Caki2 (cell line): ENCODE data around the gene WDCP. TPM values are rescaled to one million over a fixed set of nuclear protein-coding genes. Genes with fewer than 3 reads are reported as not detected.
A peak's percentile ranks its signal among the peaks of the same experiment; 100 is the strongest.
"Not testable (repeated sequence)": the region's sequence is repeated elsewhere in the genome, so short reads cannot be mapped to it uniquely, and the experiment has no call there.

Source experiments
- DNase-seq: peaks from one replicate; pipeline ENCODE4 v3.0.0-alpha.2; 2015; ENCODE audit warnings: low read depth
- in situ Hi-C: cut with HindIII; loops from 2 replicates; pipeline ENCODE4 v1.10.0; 2016; ENCODE audit warnings: low sequenced_read_pairs, low pct_unique_long_range_greater_than_20kb, mixed read lengths
- total RNA-seq: library from RNA; depleted of rRNA; stranded (reverse); fragments of >200 nt; shearing (Covaris generic); gene quantifications from 2 replicates; pipeline ENCODE4 v1.2.3, GENCODE V29; 2014; ENCODE audit warnings: low replicate concordance; rRNA removed

Gene WDCP, protein sequence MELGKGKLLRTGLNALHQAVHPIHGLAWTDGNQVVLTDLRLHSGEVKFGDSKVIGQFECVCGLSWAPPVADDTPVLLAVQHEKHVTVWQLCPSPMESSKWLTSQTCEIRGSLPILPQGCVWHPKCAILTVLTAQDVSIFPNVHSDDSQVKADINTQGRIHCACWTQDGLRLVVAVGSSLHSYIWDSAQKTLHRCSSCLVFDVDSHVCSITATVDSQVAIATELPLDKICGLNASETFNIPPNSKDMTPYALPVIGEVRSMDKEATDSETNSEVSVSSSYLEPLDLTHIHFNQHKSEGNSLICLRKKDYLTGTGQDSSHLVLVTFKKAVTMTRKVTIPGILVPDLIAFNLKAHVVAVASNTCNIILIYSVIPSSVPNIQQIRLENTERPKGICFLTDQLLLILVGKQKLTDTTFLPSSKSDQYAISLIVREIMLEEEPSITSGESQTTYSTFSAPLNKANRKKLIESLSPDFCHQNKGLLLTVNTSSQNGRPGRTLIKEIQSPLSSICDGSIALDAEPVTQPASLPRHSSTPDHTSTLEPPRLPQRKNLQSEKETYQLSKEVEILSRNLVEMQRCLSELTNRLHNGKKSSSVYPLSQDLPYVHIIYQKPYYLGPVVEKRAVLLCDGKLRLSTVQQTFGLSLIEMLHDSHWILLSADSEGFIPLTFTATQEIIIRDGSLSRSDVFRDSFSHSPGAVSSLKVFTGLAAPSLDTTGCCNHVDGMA
- total RNA-seq = 10.0 and 10.6 TPM in 2 replicates

DNA sequence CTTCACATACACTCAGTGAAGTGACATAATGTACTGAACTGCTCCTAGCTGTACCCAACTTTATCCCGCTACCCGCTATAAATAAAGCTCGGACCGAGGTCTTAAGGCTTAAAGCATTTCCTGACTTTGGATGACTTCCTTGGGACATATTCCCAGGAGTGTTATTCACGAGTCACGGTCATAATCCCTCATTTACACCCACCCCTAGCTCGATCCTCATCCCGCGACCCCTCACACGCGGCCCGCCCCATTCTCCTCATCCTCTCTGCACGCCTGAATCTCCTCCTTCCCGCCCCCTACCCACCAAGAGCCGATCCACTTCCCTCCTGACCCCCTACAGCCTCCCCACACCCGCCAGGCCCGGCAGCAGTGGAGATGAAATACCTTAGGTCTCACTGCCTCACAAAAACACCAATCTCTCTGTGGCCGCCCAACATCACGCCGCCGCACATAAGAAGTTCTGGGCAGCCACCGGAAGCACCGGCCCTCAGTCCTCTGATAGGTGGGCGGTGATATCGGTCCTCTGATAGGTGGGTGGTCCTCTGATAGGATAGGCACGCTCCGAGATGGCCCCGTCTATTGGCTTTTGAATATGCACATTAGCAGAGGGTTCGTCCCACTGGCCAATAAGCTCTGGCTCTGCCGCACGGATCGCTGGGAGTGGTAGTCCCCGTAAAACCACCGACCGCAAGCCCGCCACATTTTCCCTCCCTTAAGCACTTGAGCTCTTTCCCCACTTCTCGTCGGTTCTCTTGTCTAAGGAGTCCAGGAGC is at the start of gene WDCP:
Gene WDCP, minus strand, starts transcription at position 462 of the 773 bp plus-strand sequence. CDS start 7,897 bp downstream, outside the sequence.
- peak; percentile 97 for DNase-seq
- in situ Hi-C loops = no loop called here

DNA sequence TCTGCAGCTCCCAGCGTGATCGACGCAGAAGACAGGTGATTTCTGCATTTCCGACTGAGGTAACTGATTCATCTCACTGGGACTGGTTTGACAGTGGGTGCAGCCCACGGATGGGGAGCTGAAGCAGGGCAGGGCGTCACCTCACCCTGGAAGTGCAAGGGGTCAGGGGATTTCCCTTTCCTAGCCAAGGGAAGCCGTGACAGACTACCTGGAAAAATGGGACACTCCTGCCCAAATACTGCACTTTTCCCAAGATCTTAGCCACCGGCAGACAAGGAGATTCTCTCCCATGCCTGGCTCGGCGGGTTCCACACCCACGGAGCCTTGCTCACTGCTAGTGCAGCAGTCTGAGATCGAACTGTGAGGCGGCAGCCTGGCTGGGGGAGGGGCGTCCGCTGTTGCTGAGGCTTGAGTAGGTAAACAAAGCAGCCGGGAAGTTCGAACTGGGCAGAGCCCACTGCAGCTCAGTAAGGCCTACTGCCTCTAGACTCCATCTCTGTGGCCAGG is 48.0 kb upstream of the WDCP start:
- in situ Hi-C loops, DNase-seq: not testable (repeated sequence)

DNA sequence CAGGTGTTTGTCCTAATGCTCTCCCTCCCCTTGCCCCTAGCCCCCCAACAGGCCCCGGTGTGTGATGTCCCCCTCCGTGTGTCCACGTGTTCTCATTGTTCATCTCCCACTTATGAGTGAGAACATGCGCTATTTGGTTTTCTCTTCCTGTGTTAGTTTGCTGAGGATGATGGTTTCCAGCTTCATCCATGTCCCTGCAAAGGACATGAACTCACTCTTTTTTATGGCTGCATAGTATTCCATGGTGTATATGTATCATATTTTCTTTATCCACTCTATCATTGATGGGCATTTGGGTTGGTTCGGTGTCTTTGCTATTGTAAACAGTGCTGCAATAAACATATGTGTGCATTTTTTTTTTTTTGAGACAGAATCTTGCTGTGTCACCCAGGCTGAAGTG is 46.1 kb upstream of the WDCP start:
- in situ Hi-C loops, DNase-seq: not testable (repeated sequence)

DNA sequence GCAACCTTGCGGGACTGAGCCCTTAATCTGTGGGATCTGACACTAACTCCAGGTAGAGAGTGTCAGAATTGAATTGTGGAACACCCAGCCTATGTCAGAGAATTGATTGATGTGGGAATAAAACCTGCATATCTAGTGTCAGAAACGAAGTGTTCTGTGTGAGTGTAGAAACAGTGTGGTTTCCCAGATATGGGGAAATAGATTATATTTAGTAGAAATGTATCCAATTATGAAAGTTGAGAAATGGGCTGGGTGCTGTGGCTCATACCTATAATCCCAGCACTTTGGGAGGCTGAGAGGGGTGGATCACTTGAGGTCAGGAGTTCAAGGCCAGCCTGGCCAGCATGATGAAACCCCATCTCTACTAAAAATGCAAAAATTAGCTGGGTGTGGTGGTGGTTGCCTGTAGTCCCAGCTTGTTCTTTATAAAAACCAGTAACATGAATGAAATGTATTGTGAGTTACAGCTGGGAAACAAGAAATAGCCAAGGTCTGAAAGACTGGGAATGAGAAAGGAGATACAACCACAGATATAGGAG is 41.7 kb upstream of the WDCP start:
- DNase-seq = no peak
- in situ Hi-C loops = no loop called here

DNA sequence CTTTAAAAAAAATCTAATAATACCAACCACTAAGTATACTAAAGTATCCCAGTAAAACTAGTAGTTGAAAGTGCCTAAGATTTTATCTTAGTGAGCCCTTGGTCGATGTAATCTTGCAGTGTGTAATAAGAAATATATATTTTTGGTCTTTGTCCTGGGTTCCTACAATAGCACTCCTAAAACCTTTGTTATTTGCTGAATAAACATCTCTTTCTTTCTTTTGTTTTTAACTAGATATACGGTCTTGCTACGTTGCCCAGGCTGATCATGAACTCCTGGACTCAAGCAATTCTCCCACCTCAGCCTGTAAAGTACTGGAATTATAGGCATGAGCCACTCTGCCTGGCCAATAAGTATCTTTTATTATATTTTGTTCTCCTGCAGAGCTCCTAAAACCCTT is 39.8 kb upstream of the WDCP start:
- in situ Hi-C loops = no loop called here
- no peak for DNase-seq

DNA sequence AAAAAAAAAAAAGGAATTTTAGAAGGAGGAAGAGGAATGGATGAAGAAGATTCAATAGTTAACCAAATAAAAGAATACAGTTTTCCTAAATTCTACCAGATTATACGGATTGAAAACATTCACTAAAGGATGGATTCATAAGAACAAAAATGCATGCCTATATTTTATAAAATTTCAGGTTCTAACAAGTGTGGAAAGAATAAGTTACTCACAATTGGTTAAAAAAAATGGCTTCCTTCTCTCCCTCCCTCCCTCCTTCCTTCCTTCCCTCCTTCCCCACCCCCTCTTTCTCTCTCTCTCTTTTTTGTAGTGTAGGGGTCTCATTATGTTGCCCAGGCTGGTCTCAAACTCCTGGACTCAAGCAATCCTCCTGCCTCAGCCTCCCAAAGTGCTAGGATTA is 39.0 kb upstream of the WDCP start:
- in situ Hi-C loops = no loop called here
- no peak for DNase-seq

DNA sequence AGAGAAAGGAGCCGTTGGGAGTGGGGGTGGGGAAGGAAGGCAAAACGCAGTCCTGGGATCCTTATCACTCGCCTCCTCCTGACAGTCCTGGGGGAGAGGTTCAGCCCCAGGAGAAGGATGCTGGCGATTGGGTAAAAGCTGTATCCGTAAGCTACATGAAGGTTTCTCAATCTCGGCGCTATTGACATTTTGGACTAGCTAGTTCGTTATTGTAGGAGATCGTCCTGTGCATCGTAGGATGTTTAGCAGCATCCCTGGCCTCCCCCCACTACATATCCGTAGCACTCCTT is 38.0 kb upstream of the WDCP start:
- no peak for DNase-seq
- in situ Hi-C loops = no loop called here

DNA sequence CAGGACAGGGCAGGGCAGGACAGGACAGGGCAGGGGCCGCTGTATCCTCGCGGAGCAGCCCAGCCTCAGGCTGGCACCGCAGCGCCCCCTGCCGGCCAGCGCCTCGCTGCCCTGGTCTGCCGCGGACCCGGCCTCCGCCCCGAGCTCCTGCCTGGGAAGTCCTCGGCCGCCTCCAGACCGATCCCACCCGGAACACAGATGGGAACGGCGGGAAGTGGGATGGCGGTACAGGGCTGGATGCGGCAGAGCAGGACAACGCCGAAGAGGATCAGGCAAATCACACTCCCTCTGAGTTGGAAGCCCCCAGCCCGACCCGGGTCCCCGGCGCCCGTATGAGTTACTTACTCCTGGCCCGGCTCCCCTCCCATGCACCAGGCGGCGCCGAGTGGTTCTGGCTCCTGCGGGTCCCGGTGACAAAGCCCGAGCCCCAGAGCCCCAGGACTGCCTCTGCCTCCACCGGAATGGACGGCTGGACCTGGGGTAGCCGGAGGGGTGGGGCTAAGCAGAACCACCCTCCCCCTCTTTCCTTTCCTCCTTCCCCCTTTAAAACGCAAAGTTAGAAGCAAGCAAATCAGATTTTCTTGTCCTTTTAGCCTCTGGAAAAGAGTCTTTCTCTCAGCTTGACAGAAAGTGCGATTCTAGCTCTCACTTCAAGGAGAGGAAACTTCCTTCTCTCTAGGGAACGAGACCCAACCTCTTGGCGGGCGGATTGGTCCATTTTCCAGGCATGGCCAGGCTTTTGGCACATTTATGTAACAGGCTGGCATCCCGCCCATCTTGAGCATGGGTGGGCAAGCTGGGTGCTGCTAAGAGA is 37.4 kb upstream of the WDCP start, which contains the start of gene TP53I3:
Gene TP53I3, minus strand, starts transcription at position 449 of the 814 bp plus-strand sequence. CDS start 508 bp downstream, outside the sequence.
- peak; percentile 96 for DNase-seq
- in situ Hi-C loops = no loop called here

DNA sequence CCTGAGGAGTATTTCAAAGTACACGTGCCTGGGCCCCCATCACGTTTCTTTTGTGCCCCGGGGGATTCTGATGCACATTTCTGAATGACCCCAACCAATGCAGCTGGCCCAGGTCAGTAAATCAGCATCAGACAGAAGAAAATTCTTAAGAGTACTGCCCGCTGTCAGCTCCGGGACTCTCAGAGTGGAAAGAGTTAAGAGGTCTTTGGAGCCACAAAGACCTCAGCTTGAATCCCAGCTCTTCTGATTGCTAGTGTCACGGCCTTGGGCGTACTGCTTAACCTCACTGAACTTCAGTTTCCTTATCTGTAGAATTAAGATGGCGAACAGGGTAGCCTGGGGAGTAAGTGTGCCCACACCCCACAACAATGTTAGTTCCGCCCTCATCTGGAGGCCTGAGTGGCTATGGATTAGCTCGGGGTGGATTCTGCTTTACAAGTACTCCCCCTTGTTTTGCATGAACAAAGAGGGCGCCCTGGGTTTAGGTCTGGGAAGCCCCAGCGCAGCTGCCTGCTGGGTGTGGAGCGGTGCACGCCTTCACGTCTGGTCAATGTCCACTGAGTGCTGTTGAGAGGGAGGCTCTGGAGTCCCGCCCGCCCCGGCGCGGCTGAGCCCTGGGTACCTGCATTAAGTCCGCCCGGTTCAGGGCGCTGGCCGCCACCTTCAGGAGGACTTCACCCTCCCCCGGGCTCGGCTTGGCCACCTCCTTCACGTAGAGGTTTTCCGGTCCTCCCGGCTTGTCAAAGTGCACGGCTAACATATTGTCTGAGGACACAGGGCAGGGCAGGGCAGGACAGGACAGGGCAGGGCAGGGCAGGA is 36.6 kb upstream of the WDCP start:
- in situ Hi-C loops = no loop called here
- peak; percentile 95 for DNase-seq

DNA sequence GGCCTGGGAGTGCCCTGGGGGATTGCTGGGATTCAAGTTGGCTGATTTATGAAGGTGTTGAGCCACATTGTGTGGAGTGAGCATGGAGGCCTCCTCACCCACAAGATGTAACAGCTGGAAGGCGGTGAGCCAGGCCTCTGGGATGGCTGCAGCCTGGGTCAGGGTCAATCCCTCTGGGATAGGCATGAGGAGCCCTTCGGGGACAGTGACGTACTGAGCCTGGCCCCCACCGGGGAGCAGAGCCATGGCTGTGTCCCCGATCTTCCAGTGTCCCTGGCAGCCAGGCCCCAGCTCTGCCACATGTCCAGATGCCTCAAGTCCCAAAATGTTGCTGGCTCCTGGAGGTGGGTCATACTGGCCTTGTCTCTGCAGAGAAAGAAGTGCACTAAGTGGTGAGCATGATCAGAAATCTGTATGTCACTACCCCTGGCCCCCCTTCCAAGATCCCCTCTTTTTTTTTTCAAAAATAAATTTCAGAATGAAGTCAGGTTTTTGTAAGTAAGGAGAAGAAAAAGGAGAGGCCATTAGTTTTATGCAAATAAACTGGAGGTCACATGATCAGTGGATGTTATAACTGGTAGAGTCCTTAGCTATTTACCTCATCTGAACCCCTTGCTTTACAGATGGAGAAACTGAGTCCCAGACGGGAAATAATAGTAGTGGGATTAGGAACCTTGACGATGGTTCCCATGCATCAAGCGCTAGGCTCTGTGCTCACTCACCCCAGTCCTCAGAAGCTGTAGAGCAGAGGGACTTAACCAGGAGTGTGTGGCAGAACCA is 35.8 kb upstream of the WDCP start:
- in situ Hi-C loops = no loop called here
- no peak for DNase-seq

DNA sequence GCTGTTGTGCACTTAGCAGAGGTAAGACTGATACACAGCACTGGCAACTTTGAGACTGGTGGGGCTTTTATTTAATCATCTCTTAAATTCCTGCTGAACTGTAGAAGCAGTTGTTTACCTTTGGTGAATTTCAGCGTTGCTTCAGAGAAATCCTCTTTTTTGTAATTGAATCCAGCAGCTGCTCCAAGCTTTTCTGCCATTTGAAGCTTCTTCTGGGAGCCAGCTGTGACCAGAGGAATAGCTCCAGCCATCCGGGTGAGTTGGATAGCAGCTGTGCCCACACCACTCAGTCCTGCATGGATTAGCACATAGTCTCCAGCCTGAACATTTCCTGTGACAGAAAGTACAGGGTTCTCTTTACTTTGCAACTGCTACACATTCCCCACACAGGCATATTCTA is 33.5 kb upstream of the WDCP start:
- in situ Hi-C loops = no loop called here
- DNase-seq = no peak

DNA sequence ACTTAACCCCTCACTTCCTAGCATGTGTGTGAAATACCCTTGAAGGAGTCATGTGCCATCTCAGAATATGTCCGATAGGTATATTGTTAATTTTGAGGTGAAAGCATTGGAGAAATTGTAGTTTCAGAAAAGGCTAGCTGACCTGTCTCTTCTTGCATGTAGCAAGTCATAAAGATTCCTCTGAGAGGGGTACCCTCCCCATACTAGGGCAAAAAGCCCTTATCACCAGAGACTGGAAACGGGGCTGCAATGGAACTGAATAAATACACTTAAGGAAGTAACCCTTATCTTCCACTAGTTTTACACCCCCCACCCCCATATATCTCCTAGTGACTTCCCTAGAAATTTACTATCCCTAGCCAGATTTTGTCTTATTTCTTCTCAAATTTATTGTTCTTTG is 30.7 kb upstream of the WDCP start:
- DNase-seq = no peak
- in situ Hi-C loops = no loop called here

DNA sequence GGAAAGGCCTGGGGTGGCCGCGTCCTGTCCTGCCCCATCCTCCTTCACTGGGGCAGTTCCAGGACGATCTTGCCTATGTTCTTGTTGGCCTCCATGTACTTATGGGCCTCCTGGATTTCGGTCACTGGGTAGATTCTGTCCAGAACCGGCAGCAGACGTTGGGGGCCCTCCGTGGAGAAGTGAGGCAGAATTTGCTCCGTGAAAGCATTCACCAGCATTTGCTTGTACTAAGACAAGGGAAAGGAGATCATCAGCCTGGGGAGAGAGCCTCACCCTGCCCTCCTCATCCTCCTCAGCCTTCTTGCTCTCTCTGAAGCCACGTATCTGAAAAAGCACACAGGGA is 30.3 kb upstream of the WDCP start:
- no peak for DNase-seq
- in situ Hi-C loops = no loop called here

DNA sequence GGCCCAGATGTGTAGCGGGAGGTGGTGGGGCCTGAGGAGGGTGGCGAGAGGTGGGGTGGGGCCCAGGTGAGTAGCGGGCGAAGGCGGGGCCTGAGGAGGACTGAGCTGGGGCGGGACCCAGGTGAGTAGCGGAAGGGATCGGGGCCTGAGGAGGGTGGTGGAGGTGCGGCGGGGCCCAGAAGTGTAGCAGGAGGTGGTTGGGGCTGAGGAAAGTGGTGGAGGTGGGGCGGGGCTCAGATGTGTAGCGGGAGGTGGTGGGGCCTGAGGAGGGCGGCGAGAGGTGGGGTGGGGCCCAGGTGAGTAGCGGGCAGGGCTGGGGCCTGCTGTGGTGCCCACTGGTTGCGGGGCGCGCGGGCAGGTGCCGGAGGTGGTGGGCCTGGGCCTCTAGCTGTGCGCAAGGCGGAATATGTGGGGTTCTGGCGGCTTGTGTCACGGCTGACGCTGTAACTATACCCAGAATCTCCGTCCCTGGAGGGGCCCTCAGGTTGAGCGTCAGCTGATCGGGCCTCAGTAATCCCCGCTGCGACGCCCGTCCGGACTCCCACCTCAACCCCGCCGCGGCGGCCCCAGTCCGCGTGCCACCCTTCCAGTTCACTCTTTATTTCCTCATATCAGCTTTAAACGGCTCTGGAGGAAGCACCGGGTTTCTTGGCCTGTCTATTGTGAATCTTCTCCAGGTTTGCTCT is 29.8 kb upstream of the WDCP start:
- DNase-seq = no peak
- in situ Hi-C loops = no loop called here

DNA sequence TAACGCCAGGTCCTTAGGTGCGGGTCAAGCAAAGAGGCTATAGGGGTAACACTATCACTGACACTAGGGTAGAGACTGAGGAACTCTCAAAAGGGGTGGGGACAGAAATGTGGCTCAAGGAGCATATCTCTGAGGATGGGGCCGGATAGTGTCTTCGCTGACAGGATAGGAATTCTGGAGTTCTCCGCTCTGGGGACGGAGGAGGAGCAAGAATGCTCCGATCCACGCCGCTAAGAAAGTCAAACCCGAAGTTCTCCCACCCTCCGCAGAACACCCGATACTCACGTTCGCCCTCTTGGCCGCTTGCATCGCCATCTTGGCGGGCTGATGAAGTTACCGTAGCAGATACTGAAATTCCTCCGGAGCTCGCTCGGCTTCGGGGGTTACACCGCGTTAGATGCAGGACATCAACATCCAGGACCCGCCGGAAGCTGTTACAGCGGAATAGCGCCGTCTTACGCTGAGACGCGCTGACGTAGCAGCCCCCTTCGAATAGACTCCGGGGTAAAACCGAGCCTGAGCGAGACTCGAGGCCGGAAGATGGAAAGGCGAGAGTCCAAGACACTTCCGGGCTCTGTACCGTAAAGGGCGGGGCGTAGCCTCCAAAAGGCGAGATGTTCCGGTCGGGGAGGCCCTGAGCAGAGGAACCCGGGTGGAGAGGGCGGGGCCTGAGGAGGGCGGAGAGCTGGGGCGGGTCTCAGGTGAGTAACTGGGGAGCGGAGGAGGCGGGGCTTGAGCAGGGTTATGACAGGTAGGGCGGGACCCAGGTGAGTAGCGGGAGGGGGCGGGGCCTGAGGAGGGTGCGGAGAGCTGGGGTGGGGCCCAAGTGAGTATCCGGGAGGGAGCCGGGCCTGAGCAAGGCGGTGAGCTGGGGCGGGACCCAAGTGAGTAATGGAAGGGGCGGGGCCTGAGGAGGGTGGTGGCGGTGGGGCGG is 29.0 kb upstream of the WDCP start, which contains the start of gene SF3B6:
Gene SF3B6, minus strand, starts transcription at position 412 of the 934 bp plus-strand sequence. Its CDS starts 97 bp downstream, at position 315.
- in situ Hi-C loops = no loop called here

More for the DNA sequence above, 29.0 kb upstream of the WDCP start, which contains the start of gene SF3B6:
- DNase-seq = peak; percentile 99
